PC-3 (cell line): ENCODE results near the gene CACNA1D. TPM values are rescaled to one million over a fixed set of nuclear protein-coding genes. Genes with fewer than 3 reads are reported as not detected.

ENCODE experiments used
- ATAC-seq: fragments of 200-7000 bp; cut with Tn5 transposase; 2 replicates; pipeline ENCODE4 v1.9.1; 2020; ENCODE audit warnings: mild to moderate bottlenecking, moderate library complexity
- BruUV-seq: library from RNA; stranded (reverse); fragments of 400-500 nt; replicated peaks from 2 replicates; lab custom pipeline; 2021; lab: Mats Ljungman, UMichigan
- CTCF ChIA-PET: fragments of 300-600 bp; sonication (Branson Sonifier 250); formaldehyde crosslinking; loops from one replicate; lab custom pipeline; 2022; ENCODE audit warnings: antibody characterized with exemption; lab: Charles Lee
- POLR2A ChIA-PET: fragments of 300-600 bp; sonication (Branson Sonifier 250); formaldehyde crosslinking; loops from one replicate; lab custom pipeline; 2022; ENCODE audit warnings: antibody characterized with exemption; ENCODE audit not compliant: unreplicated experiment; lab: Charles Lee
- DNase-seq: peaks from one replicate; pipeline ENCODE4 v3.0.0-alpha.2; 2015
- H2AFZ ChIP-seq: fragments of 300-600 bp; sonication (generic); 2 replicates; pipeline ENCODE4 v1.6.0; 2016; ENCODE audit warnings: antibody characterized with exemption, low read length
- H3F3A ChIP-seq: fragments of 300-600 bp; sonication (generic); one replicate; pipeline ENCODE4 v1.6.0; 2017; ENCODE audit warnings: antibody characterized with exemption, low read length, control low read depth, mild to moderate bottlenecking; ENCODE audit not compliant: unreplicated experiment
- H3K27ac ChIP-seq: fragments of 300-600 bp; sonication (generic); 2 replicates; pipeline ENCODE4 v1.5.1; 2016; ENCODE audit warnings: mild to moderate bottlenecking, low read length
- H3K27me3 ChIP-seq: fragments of 300-600 bp; sonication (generic); 2 replicates; pipeline ENCODE4 v1.6.1; 2016; ENCODE audit warnings: low read length, mixed read lengths
- H3K36me3 ChIP-seq: fragments of 300-600 bp; sonication (generic); 2 replicates; pipeline ENCODE4 v1.6.1; 2016; ENCODE audit warnings: low read depth, mixed run types, low read length, mixed read lengths
- H3K4me1 ChIP-seq: fragments of 300-600 bp; sonication (generic); 2 replicates; pipeline ENCODE4 v1.5.1; 2016; ENCODE audit warnings: low read length; ENCODE audit not compliant: insufficient read depth
- H3K4me2 ChIP-seq: fragments of 300-600 bp; sonication (generic); 2 replicates; pipeline ENCODE4 v1.6.0; 2016; ENCODE audit warnings: low read length
- H3K4me3 ChIP-seq: fragments of 300-600 bp; sonication (generic); 2 replicates; pipeline ENCODE4 v1.5.1; 2016; ENCODE audit warnings: mild to moderate bottlenecking, low read length, mixed read lengths
- H3K79me2 ChIP-seq: fragments of 300-600 bp; sonication (generic); 2 replicates; pipeline ENCODE4 v1.6.1; 2017; ENCODE audit warnings: low read length, mixed read lengths
- H3K9ac ChIP-seq: fragments of 300-600 bp; sonication (generic); 2 replicates; pipeline ENCODE4 v1.6.0; 2016; ENCODE audit warnings: mild to moderate bottlenecking, low read length
- H3K9me2 ChIP-seq: fragments of 300-600 bp; sonication (generic); replicated peaks from 2 replicates; pipeline ENCODE4 v1.6.1; 2016; ENCODE audit warnings: mixed run types, low read length, mixed read lengths
- H3K9me3 ChIP-seq: fragments of 300-600 bp; sonication (generic); 2 replicates; pipeline ENCODE4 v1.6.1; 2016; ENCODE audit warnings: low read length, mixed read lengths
- H4K20me1 ChIP-seq: fragments of 300-600 bp; sonication (generic); 2 replicates; pipeline ENCODE4 v1.6.1; 2016; ENCODE audit warnings: low read length, mixed read lengths
- CTCF ChIP-seq: fragments of 300-600 bp; sonication (generic); conservative IDR thresholded peaks from 2 replicates; pipeline ENCODE4 v1.5.1; 2017; ENCODE audit warnings: antibody characterized with exemption, low read depth, mild to moderate bottlenecking, low read length
- EZH2 ChIP-seq: fragments of 300-600 bp; sonication (generic); IDR thresholded peaks from one replicate; pipeline ENCODE4 v1.6.1; 2017; ENCODE audit warnings: antibody characterized with exemption, mild to moderate bottlenecking, low read length; ENCODE audit not compliant: unreplicated experiment
- EZH2phosphoT487 ChIP-seq: fragments of 300-600 bp; sonication (generic); IDR thresholded peaks from 2 replicates; pipeline ENCODE4 v1.6.1; 2018; ENCODE audit warnings: mild to moderate bottlenecking, antibody characterized with exemption, low read length, borderline replicate concordance
- intact Hi-C: fragments of 100-400 bp; cut with micrococcal nuclease; formaldehyde crosslinking; loops from 2 replicates; pipeline ENCODE4 v1.9.0; 2023
- total RNA-seq: library from RNA; depleted of rRNA; stranded (reverse); fragments of >200 nt; gene quantifications from 2 replicates; pipeline ENCODE4 v1.2.3, GENCODE V29; 2014

Gene CACNA1D
- total RNA-seq, 1 experiment from 2014 or later, result not detected

- Histone ChIP-seq H3K27ac (no peak overlapping the region), H3K4me3 (no peak overlapping the region), H3K36me3 (no peaks in the 10 kb centered on the region), H3F3A (no peaks in the 10 kb centered on the region), H2AFZ (no peak overlapping the region), H3K79me2 (no peaks in the 10 kb centered on the region), H3K4me1 (no peaks in the 10 kb centered on the region), H3K9me3 (no peaks in the 10 kb centered on the region), H3K9ac (no peak overlapping the region), H3K27me3 (no peaks in the 10 kb centered on the region), H3K4me2 (no peak overlapping the region), H3K9me2 (no peaks in the 10 kb centered on the region), H4K20me1 (no peaks in the 10 kb centered on the region)
- DNase-seq (no peak), ATAC-seq (no peak)
- ChIA-PET POLR2A (no interaction called here), CTCF (no interaction called here)
- TF ChIP-seq EZH2 (no peak), CTCF (no peak), EZH2phosphoT487 (no peak)
- intact Hi-C loops, result no loop called here
- no TSS peak for BruUV-seq
Measured at GRCh38 chr3:53822331-53822741, 327.9 kb downstream of the CACNA1D start.

GRCh38 chr3:53823026-53823955 lies 328.9 kb downstream of the CACNA1D start:
- ATAC-seq, result no peak
- no TSS peak for BruUV-seq
- CTCF ChIA-PET, result no interaction called here

More at GRCh38 chr3:53823026-53823955, 328.9 kb downstream of the CACNA1D start:
- intact Hi-C loops, result no loop called here
- Histone ChIP-seq H3K9me3 (no peaks in the 10 kb centered on the region), H4K20me1 (no peaks in the 10 kb centered on the region), H3K4me3 (no peak overlapping the region), H3K4me1 (no peaks in the 10 kb centered on the region), H3K27me3 (no peaks in the 10 kb centered on the region), H3K36me3 (no peaks in the 10 kb centered on the region), H3K9ac (no peak overlapping the region), H3K79me2 (no peaks in the 10 kb centered on the region), H3F3A (no peaks in the 10 kb centered on the region), H2AFZ (no peak overlapping the region), H3K27ac (no peak overlapping the region), H3K4me2 (no peak overlapping the region), H3K9me2 (no peaks in the 10 kb centered on the region)
- TF ChIP-seq CTCF (no peak), EZH2 (no peak), EZH2phosphoT487 (no peak)
- no peak for DNase-seq
- POLR2A ChIA-PET, result no interaction called here
